GM19023 (cell line): ENCODE data around the gene FRS2.
A peak's percentile ranks its signal among the peaks of the same experiment; 100 is the strongest.
"Not testable (repeated sequence)": the region's sequence is repeated elsewhere in the genome, so short reads cannot be mapped to it uniquely, and the experiment has no call there.

Experiments used
- ATAC-seq: cut with Tn5 transposase; IDR thresholded peaks from one replicate; pipeline ENCODE4 v1.9.1; 2021; ENCODE audit warnings: mild to moderate bottlenecking, moderate library complexity; ENCODE audit not compliant: unreplicated experiment

The FRS2 gene

DNA sequence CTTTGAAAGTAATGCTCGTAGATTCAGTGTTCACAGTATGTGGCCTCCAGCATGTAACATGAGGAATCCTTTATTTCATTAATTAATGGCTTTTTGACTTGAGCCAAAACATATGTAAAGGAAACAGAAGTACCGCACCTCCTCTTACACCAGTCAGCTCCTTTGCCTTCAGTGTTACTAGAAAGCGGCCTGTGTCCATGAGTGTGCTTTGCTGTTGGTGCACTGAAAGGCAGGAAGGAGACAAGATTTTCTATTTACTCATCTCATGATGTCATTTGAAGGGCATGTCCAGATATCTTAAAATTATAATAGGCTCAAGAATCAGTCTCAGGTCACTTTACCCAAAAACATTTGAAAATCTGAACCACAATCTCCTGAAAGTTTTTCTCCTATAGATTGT, 105.2 kb downstream of the FRS2 start:
- ATAC-seq, result no peak

- no peak for ATAC-seq
These were observed 108.1 kb downstream of the FRS2 start for GRCh38 chr12:69578283-69578682.

- no peak for ATAC-seq
These were observed 108.8 kb downstream of the FRS2 start for GRCh38 chr12:69579029-69579428.

- ATAC-seq, result no peak
These were observed 109.9 kb downstream of the FRS2 start for GRCh38 chr12:69580074-69580473.

GRCh38 chr12:69583203-69583602, 113.0 kb downstream of the FRS2 start:
- ATAC-seq, result no peak

- peak; percentile 98 for ATAC-seq
These were observed 115.2 kb downstream of the FRS2 start, which contains the start of gene CCT2 for GRCh38 chr12:69585189-69586062. CCT2 (plus strand) TSS chr12:69585459; CDS start chr12:69585522, 63 bp downstream.

DNA sequence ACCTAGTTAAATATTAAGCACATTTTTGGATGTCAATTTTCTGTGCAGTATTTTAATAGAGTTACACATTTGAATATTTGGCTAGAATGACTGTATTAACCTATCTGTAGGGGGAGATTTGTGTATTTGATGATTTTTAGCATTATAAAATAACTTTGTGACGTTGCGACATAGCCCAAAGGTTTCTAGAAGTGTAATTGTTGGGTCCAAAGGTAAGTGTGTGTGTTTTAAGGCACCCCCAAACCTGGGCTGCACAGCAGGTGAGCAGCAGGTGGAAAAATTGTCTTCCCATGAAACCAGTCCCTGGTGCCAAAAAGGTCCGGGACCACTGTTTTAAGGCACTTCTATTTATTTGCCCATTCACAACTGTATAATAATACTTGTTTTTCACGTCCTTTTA, 118.3 kb downstream of the FRS2 start:
- no peak for ATAC-seq

DNA sequence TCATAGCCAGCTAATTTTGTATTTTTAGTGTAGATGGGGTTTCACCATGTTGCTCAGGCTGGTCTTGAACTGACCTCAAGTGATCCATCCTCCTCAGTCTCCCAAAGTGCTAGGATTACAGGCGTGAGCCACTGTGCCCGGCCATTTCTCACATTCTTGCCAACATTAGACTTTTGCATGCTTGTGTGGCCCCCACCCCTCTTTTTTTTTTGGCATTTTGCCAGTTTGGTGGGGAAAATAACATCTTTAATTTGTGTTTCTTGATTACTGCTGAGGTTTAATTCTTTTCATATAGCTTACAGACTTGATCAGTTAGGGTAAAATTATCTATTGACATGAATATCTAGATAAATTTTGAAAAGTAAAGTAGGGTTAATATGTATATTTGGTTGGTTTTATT, 118.9 kb downstream of the FRS2 start:
- ATAC-seq, result no peak

DNA sequence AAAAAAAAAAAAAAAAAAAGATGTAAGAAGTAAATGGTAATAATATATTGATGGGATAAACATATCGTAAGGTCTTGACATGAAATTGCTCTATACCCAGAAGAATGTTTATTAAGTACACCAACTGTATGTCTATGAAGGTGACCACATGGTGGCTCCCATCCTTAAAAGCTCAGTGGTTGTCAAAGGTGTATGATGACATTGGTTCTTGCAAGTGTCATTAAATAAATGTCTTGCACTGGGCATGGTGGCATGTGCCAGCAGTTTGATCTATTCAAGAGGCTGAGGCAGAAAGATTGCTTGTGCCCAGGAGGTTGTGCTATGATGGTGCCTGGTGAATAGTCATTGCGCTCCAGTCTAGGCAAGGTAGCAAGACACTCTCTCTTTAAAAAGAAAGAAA, 125.5 kb downstream of the FRS2 start:
- ATAC-seq, result no peak

DNA sequence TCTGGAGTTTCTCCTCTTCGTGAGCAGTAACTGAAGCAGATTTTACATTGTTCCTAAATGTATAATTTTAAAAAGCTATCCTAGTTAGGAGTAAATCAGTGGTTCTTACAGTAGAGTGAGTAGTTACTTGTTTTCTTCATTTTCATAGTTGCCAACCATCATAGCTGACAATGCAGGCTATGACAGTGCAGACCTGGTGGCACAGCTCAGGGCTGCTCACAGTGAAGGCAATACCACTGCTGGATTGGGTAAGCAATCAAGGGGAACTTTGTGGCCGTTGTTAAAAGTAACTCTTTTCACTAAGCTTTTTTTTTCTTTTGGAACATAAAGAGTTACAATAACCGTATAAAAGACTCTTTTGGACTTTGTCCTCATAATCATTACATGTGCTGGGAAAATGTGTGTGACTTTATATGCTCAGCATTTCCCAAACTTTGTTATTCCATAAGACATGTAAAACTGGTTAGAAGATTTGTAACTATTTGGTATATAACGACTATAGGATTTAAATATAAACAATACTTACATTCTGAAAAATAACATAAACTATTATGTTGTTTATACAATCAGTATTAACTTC, 128.1 kb downstream of the FRS2 start:
- ATAC-seq, result no peak

GRCh38 chr12:69600804-69601203, 130.6 kb downstream of the FRS2 start:
- ATAC-seq, result no peak

GRCh38 chr12:69601962-69602685, 131.9 kb downstream of the FRS2 start:
- no peak for ATAC-seq

DNA sequence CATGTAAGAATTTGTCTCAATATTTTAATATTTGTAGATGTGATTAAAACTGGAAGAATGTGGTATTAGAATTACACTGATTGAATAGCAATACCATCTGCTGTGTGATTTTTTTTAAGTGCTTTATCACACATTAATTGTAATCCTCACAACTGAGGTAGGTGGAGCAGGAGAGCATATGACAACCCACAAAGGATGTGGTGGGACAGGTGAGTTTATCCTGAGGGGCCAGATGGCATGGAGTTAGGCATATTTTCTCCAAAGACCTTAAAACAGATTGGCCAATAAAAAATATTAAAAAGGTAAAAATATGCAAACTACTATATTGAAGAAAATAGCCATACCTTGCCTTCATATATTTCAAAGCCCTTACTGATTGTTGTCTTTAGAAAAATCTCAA, 132.8 kb downstream of the FRS2 start:
- ATAC-seq, result no peak

GRCh38 chr12:69603556-69603955, 133.4 kb downstream of the FRS2 start:
- ATAC-seq, result not testable (repeated sequence)

DNA sequence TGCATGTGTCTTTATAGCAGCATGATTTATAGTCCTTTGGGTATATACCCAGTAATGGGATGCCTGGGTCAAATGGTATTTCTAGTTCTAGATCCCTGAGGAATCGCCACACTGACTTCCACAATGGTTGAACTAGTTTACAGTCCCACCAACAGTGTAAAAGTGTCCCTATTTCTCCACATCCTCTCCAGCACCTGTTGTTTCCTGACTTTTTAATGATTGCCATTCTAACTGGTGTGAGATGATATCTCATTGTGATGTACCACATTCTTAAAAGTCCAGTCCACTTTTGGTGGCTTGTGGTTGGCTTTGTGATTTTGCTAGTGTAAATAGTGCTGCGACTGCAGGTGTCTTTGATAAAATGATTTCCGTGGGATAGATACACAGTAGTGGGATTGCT, 134.1 kb downstream of the FRS2 start:
- ATAC-seq, result not testable (repeated sequence)

GRCh38 chr12:69608114-69608513, 137.9 kb downstream of the FRS2 start:
- ATAC-seq, result no peak

DNA sequence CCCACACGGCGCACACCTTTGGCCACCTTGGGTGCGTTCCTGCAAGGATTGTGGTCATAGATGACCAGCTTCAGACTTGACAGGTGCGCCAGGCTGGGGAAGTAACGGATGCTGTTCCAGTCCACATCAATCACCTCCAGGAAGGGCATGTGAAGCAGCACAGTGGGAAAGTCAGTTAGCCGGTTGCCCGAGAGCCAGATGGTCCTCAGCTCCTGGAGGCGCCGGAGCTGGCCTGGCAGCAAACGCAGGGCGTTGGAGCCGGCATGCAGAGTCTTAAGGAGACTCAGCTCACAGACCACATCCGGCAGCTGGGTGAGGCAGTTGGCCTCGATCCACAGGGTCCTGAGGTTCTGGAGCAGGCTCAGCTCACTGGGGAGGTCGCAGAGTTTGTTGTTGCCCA, 139.9 kb downstream of the FRS2 start:
- ATAC-seq, result no peak

GRCh38 chr12:69610729-69611128, 140.5 kb downstream of the FRS2 start, which contains the start of gene LRRC10:
LRRC10 (minus strand) TSS chr12:69610907; CDS start chr12:69610838, 69 bp downstream.
- no peak for ATAC-seq

GRCh38 chr12:69613351-69613750, 143.2 kb downstream of the FRS2 start:
- no peak for ATAC-seq

GRCh38 chr12:69616025-69616424, 145.8 kb downstream of the FRS2 start:
- ATAC-seq, result no peak

- ATAC-seq, result no peak
These were observed 148.9 kb downstream of the FRS2 start for GRCh38 chr12:69619050-69619449.

DNA sequence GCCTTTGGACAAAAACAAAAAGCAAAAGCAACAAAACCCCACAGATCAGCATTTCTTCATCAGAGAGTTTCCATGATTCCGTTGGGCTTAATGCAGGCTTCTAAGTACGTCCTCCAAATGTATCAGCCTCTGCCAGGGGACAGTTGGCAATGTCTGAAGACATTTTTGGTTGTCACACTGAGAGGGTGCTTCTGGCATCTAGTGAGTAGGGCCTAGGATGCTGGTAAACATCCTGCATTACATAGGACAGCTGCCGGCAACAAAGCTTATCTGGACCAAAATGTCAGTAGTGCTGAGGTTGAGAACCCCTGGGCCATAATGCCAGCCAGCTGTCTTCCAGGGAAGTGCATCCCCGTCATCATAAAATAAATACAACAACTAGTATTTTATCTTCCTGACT, 149.9 kb downstream of the FRS2 start:
- no peak for ATAC-seq
